ENCODE measurements around the gene CBARP. TPM values are rescaled to one million over a fixed set of nuclear protein-coding genes. Genes with fewer than 3 reads are reported as not detected.

Gene CBARP
- total RNA-seq, 1 donor from 2014 or later: 5.3 TPM

- FAIRE-seq (no peak), DNase-seq (ENCODE audit: low spot score in 2 of 2) (peak; percentile 87 to 90)
These were observed 6.2 kb upstream of the CBARP start for GRCh38 chr19:1243768-1244692.

- DNase-seq (ENCODE audit: low spot score in 2 of 2): peak; percentile 95 to 97
- no peak for FAIRE-seq
These were observed 3.8 kb upstream of the CBARP start, which contains the start of gene ATP5F1D for GRCh38 chr19:1241417-1242095. Gene ATP5F1D, plus strand, starts transcription at chr19:1241751. Its CDS starts 100 bp downstream, at chr19:1241851.

GRCh38 chr19:1240925-1241324, 3.1 kb upstream of the CBARP start:
- DNase-seq (ENCODE audit: low spot score in 2 of 2): no peak
- no peak for FAIRE-seq

GRCh38 chr19:1239796-1240737, 2.3 kb upstream of the CBARP start:
- no peak for FAIRE-seq
- peak; percentile 98 to 99 for DNase-seq (ENCODE audit: low spot score in 2 of 2)

GRCh38 chr19:1239420-1239795, 1.6 kb upstream of the CBARP start:
- no peak for FAIRE-seq

GRCh38 chr19:1238369-1239303, 831 bp upstream of the CBARP start:
- no peak for DNase-seq (ENCODE audit: low spot score in 2 of 2)

More at GRCh38 chr19:1239420-1239795, 1.6 kb upstream of the CBARP start:
- no peak for DNase-seq (ENCODE audit: low spot score in 2 of 2)

GRCh38 chr19:1237027-1237659, 662 bp downstream of the CBARP start:
- FAIRE-seq: no peak
- peak in 1 of 2 donors; percentile 74 for DNase-seq (ENCODE audit: low spot score in 2 of 2)

More at GRCh38 chr19:1238369-1239303, 831 bp upstream of the CBARP start:
- FAIRE-seq: no peak

- FAIRE-seq (no peak), DNase-seq (ENCODE audit: low spot score in 2 of 2) (peak in 1 of 2 donors; percentile 72)
These were observed 1.2 kb downstream of the CBARP start for GRCh38 chr19:1236576-1236975.

- no peak for DNase-seq (ENCODE audit: low spot score in 2 of 2)
- FAIRE-seq: no peak
These were observed 1.9 kb downstream of the CBARP start for GRCh38 chr19:1235625-1236538.

GRCh38 chr19:1234955-1235380, 2.8 kb downstream of the CBARP start:
- DNase-seq (ENCODE audit: low spot score in 2 of 2) (no peak), FAIRE-seq (no peak)

GRCh38 chr19:1234051-1234954, 3.5 kb downstream of the CBARP start:
- DNase-seq (ENCODE audit: low spot score in 2 of 2) (no peak), FAIRE-seq (no peak)

- FAIRE-seq (no peak), DNase-seq (ENCODE audit: low spot score in 2 of 2) (no peak)
These were observed 4.6 kb downstream of the CBARP start for GRCh38 chr19:1233115-1233667.

- DNase-seq (ENCODE audit: low spot score in 2 of 2) (no peak), FAIRE-seq (no peak)
These were observed 5.1 kb downstream of the CBARP start for GRCh38 chr19:1232652-1233072.

- FAIRE-seq: no peak
- no peak for DNase-seq (ENCODE audit: low spot score in 2 of 2)
These were observed 5.8 kb downstream of the CBARP start for GRCh38 chr19:1231729-1232637.

GRCh38 chr19:1230783-1231489, 6.9 kb downstream of the CBARP start:
- DNase-seq (ENCODE audit: low spot score in 2 of 2) (no peak), FAIRE-seq (no peak)

All from frontal cortex (tissue), 4 donors.